IPS-15b (cell line): ENCODE data around the gene CYREN.

Experiments
- H3K27me3 ChIP-seq: one replicate; pipeline ENCODE4 v1.6.1; 2013; ENCODE audit warnings: low read length; ENCODE audit not compliant: control insufficient read depth, insufficient read depth
- H3K36me3 ChIP-seq: one replicate; pipeline ENCODE4 v1.6.1; 2013; ENCODE audit warnings: low read length; ENCODE audit not compliant: control insufficient read depth, insufficient read depth
- H3K4me1 ChIP-seq: one replicate; pipeline ENCODE4 v1.6.1; 2013; ENCODE audit warnings: mild to moderate bottlenecking, low read length; ENCODE audit not compliant: control insufficient read depth, insufficient read depth
- H3K4me3 ChIP-seq: one replicate; pipeline ENCODE4 v1.5.1; 2013; ENCODE audit warnings: low read depth, low read length
- H3K9ac ChIP-seq: one replicate; pipeline ENCODE4 v1.6.1; 2013; ENCODE audit warnings: low read depth, mild to moderate bottlenecking, low read length
- H3K9me3 ChIP-seq: one replicate; pipeline ENCODE4 v1.6.1; 2013; ENCODE audit warnings: mild to moderate bottlenecking, low read length; ENCODE audit not compliant: control insufficient read depth, insufficient read depth

The CYREN gene

GRCh38 chr7:135195156-135195555, 24.6 kb upstream of the CYREN start:
- H3K9ac ChIP-seq: no peak overlapping the region
- peaks cover 20% of the 10 kb centered on the region for H3K36me3 ChIP-seq

GRCh38 chr7:135194494-135195095, 24.1 kb upstream of the CYREN start:
- Histone ChIP-seq H3K4me1 (no peaks in the 10 kb centered on the region), H3K9me3 (no peaks in the 10 kb centered on the region), H3K4me3 (no peak overlapping the region), H3K27me3 (no peaks in the 10 kb centered on the region), H3K9ac (no peak overlapping the region), H3K36me3 (peaks cover 20% of the 10 kb centered on the region)

More at GRCh38 chr7:135195156-135195555, 24.6 kb upstream of the CYREN start:
- Histone ChIP-seq H3K4me1 (peaks cover 2% of the 10 kb centered on the region), H3K4me3 (no peak overlapping the region), H3K27me3 (no peaks in the 10 kb centered on the region), H3K9me3 (no peaks in the 10 kb centered on the region)

GRCh38 chr7:135193615-135194081, 23.1 kb upstream of the CYREN start:
- Histone ChIP-seq H3K36me3 (peaks cover 20% of the 10 kb centered on the region), H3K9me3 (no peaks in the 10 kb centered on the region), H3K9ac (no peak overlapping the region), H3K4me1 (no peaks in the 10 kb centered on the region), H3K4me3 (no peak overlapping the region), H3K27me3 (no peaks in the 10 kb centered on the region)

- Histone ChIP-seq H3K27me3 (no peaks in the 10 kb centered on the region), H3K4me1 (no peaks in the 10 kb centered on the region), H3K9me3 (no peaks in the 10 kb centered on the region), H3K36me3 (peaks cover 20% of the 10 kb centered on the region), H3K9ac (no peak overlapping the region), H3K4me3 (no peak overlapping the region)
Measured at GRCh38 chr7:135192914-135193536, 22.5 kb upstream of the CYREN start.

DNA sequence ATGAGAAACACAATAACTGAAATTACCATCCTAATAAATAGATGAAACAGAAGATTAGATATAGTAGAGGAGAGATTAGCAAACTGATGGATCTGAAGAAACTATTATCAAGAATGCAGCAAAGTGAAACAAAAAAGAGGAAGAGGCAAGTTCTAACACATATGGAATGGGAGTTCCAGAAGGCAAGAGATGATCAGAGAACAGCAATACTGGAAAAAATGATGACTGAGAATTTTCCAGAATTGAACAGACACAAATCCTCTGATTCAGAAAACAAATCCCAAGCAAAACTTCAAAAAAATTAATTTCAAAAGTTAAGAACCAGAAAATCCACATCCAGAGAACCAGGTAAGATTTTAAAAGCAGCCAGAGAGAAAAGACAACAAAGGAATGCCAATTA, 20.2 kb upstream of the CYREN start:
- Histone ChIP-seq H3K4me1 (no peaks in the 10 kb centered on the region), H3K36me3 (peaks cover 19% of the 10 kb centered on the region), H3K4me3 (no peak overlapping the region), H3K27me3 (no peaks in the 10 kb centered on the region), H3K9me3 (no peaks in the 10 kb centered on the region), H3K9ac (no peak overlapping the region)

GRCh38 chr7:135189961-135190360, 19.5 kb upstream of the CYREN start:
- Histone ChIP-seq H3K9me3 (no peaks in the 10 kb centered on the region), H3K27me3 (no peaks in the 10 kb centered on the region), H3K4me3 (no peak overlapping the region), H3K36me3 (peaks cover 24% of the 10 kb centered on the region), H3K9ac (no peak overlapping the region), H3K4me1 (no peaks in the 10 kb centered on the region)

- no peaks in the 10 kb centered on the region for H3K4me1 ChIP-seq
- no peak overlapping the region for H3K4me3 ChIP-seq
- H3K9ac ChIP-seq: no peak overlapping the region
- H3K9me3 ChIP-seq: no peaks in the 10 kb centered on the region
- no peaks in the 10 kb centered on the region for H3K27me3 ChIP-seq
- peaks cover 19% of the 10 kb centered on the region for H3K36me3 ChIP-seq
Measured at GRCh38 chr7:135189221-135189662, 18.7 kb upstream of the CYREN start.

DNA sequence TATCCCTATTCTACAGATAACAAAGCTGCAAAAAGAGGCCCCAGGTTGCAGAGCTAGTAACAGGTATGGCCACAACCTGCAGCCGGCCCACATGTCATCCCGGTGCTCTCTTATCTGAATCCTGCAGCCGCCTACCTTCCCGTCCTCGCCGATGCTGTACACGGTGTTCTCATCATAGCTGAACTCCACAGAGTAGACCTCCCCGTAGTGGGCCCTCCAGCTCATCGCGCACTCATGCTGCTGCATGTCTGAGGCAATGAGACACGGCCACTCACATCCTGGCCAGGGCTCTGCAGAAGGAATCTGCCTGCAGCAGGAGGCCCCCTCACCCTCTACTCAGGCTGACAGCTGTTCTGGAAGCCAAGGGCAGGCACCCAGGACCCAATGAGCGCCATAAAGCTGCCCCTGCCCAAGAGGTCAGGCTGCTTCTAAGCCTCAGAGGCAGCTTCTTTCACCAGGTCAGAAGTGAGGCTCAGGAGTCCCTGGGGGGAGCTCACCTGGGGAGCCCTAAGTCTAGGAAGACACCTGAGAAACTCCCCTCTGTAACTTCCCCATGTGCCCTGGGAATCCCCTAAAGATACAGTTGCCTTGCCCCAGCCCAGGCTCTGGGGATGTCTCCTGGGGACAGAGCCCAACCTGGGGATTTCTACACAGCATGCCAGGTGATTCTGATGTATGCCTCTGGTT, 17.9 kb upstream of the CYREN start:
- no peak overlapping the region for H3K4me3 ChIP-seq
- peaks cover 20% of the 10 kb centered on the region for H3K36me3 ChIP-seq
- no peak overlapping the region for H3K9ac ChIP-seq

DNA sequence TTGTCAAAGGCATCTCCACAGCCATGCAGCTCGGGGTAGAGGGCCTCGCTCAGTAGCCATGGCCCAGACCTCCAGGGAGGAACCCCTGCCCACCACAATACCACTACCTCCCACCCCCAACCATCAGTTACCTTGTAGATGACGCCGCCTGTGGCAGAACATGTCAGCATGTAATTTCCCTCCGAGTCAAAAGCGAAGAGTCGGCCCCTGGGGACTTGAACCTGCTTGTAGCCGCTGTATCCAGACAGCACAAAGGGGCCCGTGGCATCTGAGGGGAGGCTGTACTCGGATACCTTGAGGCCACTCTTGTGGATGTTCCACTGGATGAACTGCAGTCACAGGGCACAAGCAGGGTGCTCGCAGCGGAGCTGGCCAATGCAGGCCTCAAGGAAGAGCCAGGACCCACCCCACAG, 16.3 kb upstream of the CYREN start:
- Histone ChIP-seq H3K4me3 (no peak overlapping the region), H3K36me3 (peaks cover 18% of the 10 kb centered on the region), H3K4me1 (no peaks in the 10 kb centered on the region), H3K27me3 (no peaks in the 10 kb centered on the region), H3K9ac (no peak overlapping the region), H3K9me3 (peaks cover under 1% of the 10 kb centered on the region)

More for the DNA sequence above, 17.9 kb upstream of the CYREN start:
- no peaks in the 10 kb centered on the region for H3K27me3 ChIP-seq
- no peaks in the 10 kb centered on the region for H3K9me3 ChIP-seq
- H3K4me1 ChIP-seq: no peaks in the 10 kb centered on the region

DNA sequence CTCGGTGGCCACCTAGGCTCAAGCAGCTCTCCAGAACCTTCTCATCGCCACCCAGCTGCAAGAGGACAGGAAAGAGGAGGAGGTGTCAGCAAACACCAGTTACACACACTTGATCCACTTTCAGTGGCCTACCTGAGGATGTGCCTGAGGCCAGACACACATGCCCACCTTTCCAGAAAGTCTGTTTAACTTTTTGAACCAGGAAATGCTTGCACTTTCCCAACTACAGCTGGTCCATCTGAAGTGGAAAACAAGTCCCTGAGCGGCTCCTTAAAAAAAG, 15.7 kb upstream of the CYREN start:
- Histone ChIP-seq H3K9me3 (peaks cover 5% of the 10 kb centered on the region), H3K4me1 (no peaks in the 10 kb centered on the region), H3K27me3 (no peaks in the 10 kb centered on the region), H3K9ac (no peak overlapping the region), H3K36me3 (peaks cover 18% of the 10 kb centered on the region), H3K4me3 (no peak overlapping the region)

DNA sequence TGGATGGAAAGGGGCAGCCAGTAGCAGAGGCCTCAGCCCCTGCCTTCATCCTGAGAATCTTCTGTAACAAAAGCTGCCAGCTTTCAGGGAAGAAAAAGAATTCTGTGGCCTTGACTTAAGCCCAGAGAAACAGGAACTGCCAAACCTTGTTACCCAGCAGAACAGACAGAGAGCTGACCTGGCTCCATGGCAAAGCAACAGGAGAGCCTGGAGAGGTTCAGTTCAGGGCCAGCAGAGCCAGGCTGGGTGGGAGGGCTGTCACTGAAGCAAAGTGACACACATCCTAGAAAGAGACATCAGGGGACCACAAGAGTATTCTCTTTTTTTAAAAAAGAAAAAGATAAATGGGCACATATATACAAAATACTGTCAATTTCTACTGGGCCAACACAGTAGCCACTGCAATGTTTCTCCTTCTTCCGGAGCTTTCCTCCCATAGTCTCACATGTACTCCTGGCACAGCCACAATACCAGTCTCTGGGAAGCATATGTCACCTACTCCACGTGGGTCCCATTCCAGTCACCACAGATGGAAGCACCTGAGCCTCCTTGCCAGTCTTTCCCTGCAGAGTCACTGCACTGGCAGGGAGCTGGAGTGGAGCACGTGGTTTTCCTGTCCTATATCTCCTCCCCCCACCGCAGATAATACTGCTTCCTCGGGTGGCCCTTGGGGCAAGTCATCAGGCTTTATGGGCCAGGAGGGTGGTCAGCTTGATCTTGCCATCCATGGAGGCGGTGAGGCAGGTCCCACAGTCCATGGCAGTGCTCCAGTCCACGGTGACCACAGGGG, 15.2 kb upstream of the CYREN start:
- Histone ChIP-seq H3K27me3 (no peaks in the 10 kb centered on the region), H3K9me3 (peaks cover 9% of the 10 kb centered on the region), H3K36me3 (peaks cover 18% of the 10 kb centered on the region), H3K4me1 (no peaks in the 10 kb centered on the region), H3K9ac (no peak overlapping the region), H3K4me3 (no peak overlapping the region)
